ENCODE data around the gene PPP1R7. TPM values are rescaled to one million over a fixed set of nuclear protein-coding genes. Genes with fewer than 3 reads are reported as not detected.

The PPP1R7 gene
- total RNA-seq, 1 experiment from 2014 or later, result 45.4 TPM

GRCh38 chr2:241213567-241213966 lies 63.3 kb downstream of the PPP1R7 start:
- Histone ChIP-seq H3K36me3 (ENCODE audit: control insufficient read depth in 1 of 2, insufficient read depth in 2 of 2, low read length in 2 of 2) (no peaks in the 10 kb centered on the region), H3K4me1 (ENCODE audit: control insufficient read depth in 1 of 2, insufficient read depth in 2 of 2, low read length in 2 of 2) (peaks cover 2 to 5% of the 10 kb centered on the region in 2 experiments; a peak in 2 of 4 replicates), H3K4me2 (ENCODE audit: low read length) (no peak overlapping the region), H4K20me1 (ENCODE audit: insufficient read depth) (no peaks in the 10 kb centered on the region), H3K9me2 (ENCODE audit: insufficient read depth) (no peaks in the 10 kb centered on the region), H3K79me2 (ENCODE audit: insufficient read depth, low read length) (no peaks in the 10 kb centered on the region), H3K9me3 (ENCODE audit: control insufficient read depth in 1 of 2, insufficient read depth in 1 of 2, low read depth in 1 of 2, low read length in 2 of 2) (no peaks in the 10 kb centered on the region), H3K4me3 (replicated peaks in 1 of 2; ENCODE audit: low read depth in 1 of 2, low read length in 2 of 2) (no peak overlapping the region), H2AFZ (ENCODE audit: low read depth, low read length, poor library complexity, severe bottlenecking) (no peak overlapping the region), H3K9ac (ENCODE audit: low read length) (no peak overlapping the region), H3K27ac (ENCODE audit: low read depth, low read length) (no peak overlapping the region), H3K27me3 (ENCODE audit: insufficient read depth, low read length) (no peaks in the 10 kb centered on the region)
- ChIA-PET POLR2A (no interaction called here), CTCF (no interaction called here), RAD21 (ENCODE audit: low non-redundant PET in 1 of 2, low total read pairs in 2 of 2, uncharacterized antibody in 2 of 2, unreplicated experiment in 2 of 2) (no interaction called here)
- no peak for DNase-seq (ENCODE audit: low read depth, low spot score)
- no TSS peak for BruUV-seq (replicated peaks)
- no peak for TF ChIP-seq EZH2 (IDR thresholded peaks at IDR 0.05)
- TF ChIP-seq TCF7L2 (IDR thresholded peaks at IDR 0.05; ENCODE audit: borderline replicate concordance, extremely low read depth, insufficient read depth, insufficient read length), result no peak
- no peak for TF ChIP-seq CBX3 (IDR thresholded peaks at IDR 0.05; ENCODE audit: low read depth)
- TF ChIP-seq SRF (IDR thresholded peaks at IDR 0.05; ENCODE audit: low read depth), result no peak
- no peak for TF ChIP-seq ZNF274 (IDR thresholded peaks at IDR 0.05; ENCODE audit: low read depth, low read length)
- no peak for TF ChIP-seq ZFX (IDR thresholded peaks at IDR 0.05)
- TF ChIP-seq SP1 (IDR thresholded peaks at IDR 0.05; ENCODE audit: low read depth), result no peak
- no peak for TF ChIP-seq REST (IDR thresholded peaks at IDR 0.05; ENCODE audit: low read depth)
- no peak for TF ChIP-seq FOSL1 (IDR thresholded peaks at IDR 0.05; ENCODE audit: low read depth)
- no peak for TF ChIP-seq RAD21 (IDR thresholded peaks at IDR 0.05; ENCODE audit: low read depth)
- TF ChIP-seq ATF3 (IDR thresholded peaks at IDR 0.05), result no peak
- TF ChIP-seq CEBPB (IDR thresholded peaks at IDR 0.05; ENCODE audit: low read depth), result no peak
- no peak for TF ChIP-seq JUND (IDR thresholded peaks at IDR 0.05)
- ATAC-seq, result no peak
- intact Hi-C loops (cut with micrococcal nuclease), result no loop called here

All from HCT116 (cell line).